Adrenal gland (tissue), 5 donors: ENCODE results near the gene SPEM1.

Experiments
- POLR2A ChIP-seq, 2 donors: fragments of 450-650 bp; IDR thresholded peaks; one replicate each; pipeline ENCODE4 v1.6.1; 2017; ENCODE audit warnings: antibody characterized with exemption in 2 of 2, mild to moderate bottlenecking in 2 of 2, moderate library complexity in 1 of 2
- TF ChIP-seq, protein P1 (sequence below), 6 experiments: fragments of 450-650 bp in 4 of 6; fragments of 200-600 bp in 2 of 6; sonication (generic) in 1 of 6; IDR thresholded peaks; 1 replicate in 5 of 6; 2 replicates in 1 of 6; pipeline versions ENCODE4 v1.5.1 to v1.8.0; 2016 to 2021; ENCODE audit warnings: antibody characterized with exemption in 6 of 6, mild to moderate bottlenecking in 2 of 6, moderate library complexity in 1 of 6
- donor health status: DM: no; HTN: no; CAD: no.

- TF ChIP-seq, protein P1, sequence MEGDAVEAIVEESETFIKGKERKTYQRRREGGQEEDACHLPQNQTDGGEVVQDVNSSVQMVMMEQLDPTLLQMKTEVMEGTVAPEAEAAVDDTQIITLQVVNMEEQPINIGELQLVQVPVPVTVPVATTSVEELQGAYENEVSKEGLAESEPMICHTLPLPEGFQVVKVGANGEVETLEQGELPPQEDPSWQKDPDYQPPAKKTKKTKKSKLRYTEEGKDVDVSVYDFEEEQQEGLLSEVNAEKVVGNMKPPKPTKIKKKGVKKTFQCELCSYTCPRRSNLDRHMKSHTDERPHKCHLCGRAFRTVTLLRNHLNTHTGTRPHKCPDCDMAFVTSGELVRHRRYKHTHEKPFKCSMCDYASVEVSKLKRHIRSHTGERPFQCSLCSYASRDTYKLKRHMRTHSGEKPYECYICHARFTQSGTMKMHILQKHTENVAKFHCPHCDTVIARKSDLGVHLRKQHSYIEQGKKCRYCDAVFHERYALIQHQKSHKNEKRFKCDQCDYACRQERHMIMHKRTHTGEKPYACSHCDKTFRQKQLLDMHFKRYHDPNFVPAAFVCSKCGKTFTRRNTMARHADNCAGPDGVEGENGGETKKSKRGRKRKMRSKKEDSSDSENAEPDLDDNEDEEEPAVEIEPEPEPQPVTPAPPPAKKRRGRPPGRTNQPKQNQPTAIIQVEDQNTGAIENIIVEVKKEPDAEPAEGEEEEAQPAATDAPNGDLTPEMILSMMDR (IDR thresholded peaks at IDR 0.05): no peak
- no peak for TF ChIP-seq POLR2A (IDR thresholded peaks at IDR 0.05)
Observed at GRCh38 chr17:7448461-7448860, 28.3 kb downstream of the SPEM1 start.
